HCT116 (cell line): Measurements from ENCODE around the gene NR5A2. TPM values are rescaled to one million over a fixed set of nuclear protein-coding genes. Genes with fewer than 3 reads are reported as not detected.

Source experiments
- ATAC-seq: fragments of 200-7000 bp; cut with Tn5 transposase; 2 replicates; pipeline ENCODE4 v1.9.1; 2020; ENCODE audit warnings: mild to moderate bottlenecking, moderate library complexity
- BruUV-seq: library from RNA; stranded (reverse); fragments of 400-500 nt; replicated peaks from 2 replicates; lab custom pipeline; 2021; lab: Mats Ljungman, UMichigan
- CTCF ChIA-PET: fragments of 300-600 bp; sonication (Branson Sonifier 250); formaldehyde crosslinking; loops from one replicate; lab custom pipeline; 2021; ENCODE audit warnings: antibody characterized with exemption; lab: Charles Lee
- POLR2A ChIA-PET: fragments of 300-600, 350-600 bp; sonication (Branson Sonifier 250); formaldehyde crosslinking; loops from one replicate; lab custom pipeline; 2021; ENCODE audit warnings: antibody characterized with exemption; lab: Charles Lee
- RAD21 ChIA-PET, 2 experiments: fragments of 300-600 bp; sonication (Branson Sonifier 250); formaldehyde crosslinking; loops; one replicate each; lab custom pipeline; 2023; ENCODE audit warnings: low total read pairs in 2 of 2; ENCODE audit not compliant: uncharacterized antibody in 2 of 2, unreplicated experiment in 2 of 2, low non-redundant PET in 1 of 2; lab: Charles Lee
- DNase-seq: peaks from one replicate; pipeline ENCODE4 v3.0.0-alpha.2; 2010; ENCODE audit warnings: low read depth, low spot score
- H2AFZ ChIP-seq: fragments of 200-600 bp; shearing (Covaris generic), sonication (generic); 2 replicates; pipeline ENCODE4 v1.6.1; 2017; ENCODE audit warnings: low read depth, mixed run types, mixed read lengths, antibody characterized with exemption, low read length; ENCODE audit not compliant: poor library complexity, severe bottlenecking
- H3K27ac ChIP-seq: 2 replicates; pipeline ENCODE4 v1.5.1; 2012; ENCODE audit warnings: low read depth, low read length
- H3K27me3 ChIP-seq: fragments of 200-600 bp; sonication (generic); 2 replicates; pipeline ENCODE4 v1.6.1; 2016; ENCODE audit warnings: mixed run types, low read length, mixed read lengths; ENCODE audit not compliant: insufficient read depth
- H3K36me3 ChIP-seq, 2 experiments: fragments of 200-500 bp in 1 of 2; fragments of 200-600 bp in 1 of 2; sonication (Bioruptor generic) in 1 of 2; sonication (generic) in 1 of 2; 2 replicates each; pipeline versions ENCODE4 v1.5.1 to v1.6.1; 2014 to 2016; ENCODE audit warnings: low read length in 2 of 2, inconsistent platforms in 1 of 2, mixed read lengths in 1 of 2, mixed run types in 1 of 2; ENCODE audit not compliant: insufficient read depth in 2 of 2, control insufficient read depth in 1 of 2
- H3K4me1 ChIP-seq, 2 experiments: fragments of 200-600 bp in 1 of 2; sonication (generic) in 1 of 2; 2 replicates each; pipeline versions ENCODE4 v1.5.1 to v1.6.1; 2012 to 2017; ENCODE audit warnings: low read length in 2 of 2, inconsistent platforms in 1 of 2, mild to moderate bottlenecking in 1 of 2, mixed read lengths in 1 of 2, mixed run types in 1 of 2, moderate library complexity in 1 of 2; ENCODE audit not compliant: insufficient read depth in 2 of 2, control insufficient read depth in 1 of 2
- H3K4me2 ChIP-seq: fragments of 200-600 bp; sonication (generic); 2 replicates; pipeline ENCODE4 v1.6.1; 2017; ENCODE audit warnings: mixed run types, low read length, mixed read lengths
- H3K4me3 ChIP-seq, 2 experiments: fragments of 200-600 bp in 1 of 2; sonication (generic) in 1 of 2; replicated peaks in 1 of 2; 2 replicates each; pipeline ENCODE4 v1.5.1; 2011 to 2016; ENCODE audit warnings: low read length in 2 of 2, control low read depth in 1 of 2, low read depth in 1 of 2, mild to moderate bottlenecking in 1 of 2, mixed read lengths in 1 of 2, mixed run types in 1 of 2
- H3K79me2 ChIP-seq: fragments of 200-600 bp; sonication (generic); 2 replicates; pipeline ENCODE4 v1.6.1; 2017; ENCODE audit warnings: mild to moderate bottlenecking, mixed run types, low read length, moderate library complexity, mixed read lengths; ENCODE audit not compliant: insufficient read depth
- H3K9ac ChIP-seq: fragments of 200-600 bp; sonication (generic); 2 replicates; pipeline ENCODE4 v1.6.1; 2016; ENCODE audit warnings: low read length, mixed read lengths
- H3K9me2 ChIP-seq: fragments of 200-600 bp; sonication (generic), shearing (Covaris generic); 2 replicates; pipeline ENCODE4 v1.6.1; 2017; ENCODE audit warnings: mixed run types, mild to moderate bottlenecking, moderate library complexity; ENCODE audit not compliant: insufficient read depth
- H3K9me3 ChIP-seq, 2 experiments: fragments of 200-500 bp in 1 of 2; fragments of 200-600 bp in 1 of 2; sonication (Bioruptor generic) in 1 of 2; sonication (generic) in 1 of 2; 2 replicates each; pipeline ENCODE4 v1.6.1; 2014 to 2017; ENCODE audit warnings: low read length in 2 of 2, mixed read lengths in 2 of 2, inconsistent platforms in 1 of 2, low read depth in 1 of 2, mild to moderate bottlenecking in 1 of 2, mixed run types in 1 of 2, moderate library complexity in 1 of 2; ENCODE audit not compliant: control insufficient read depth in 1 of 2, insufficient read depth in 1 of 2
- H4K20me1 ChIP-seq: fragments of 200-600 bp; sonication (generic), shearing (Covaris generic); 2 replicates; pipeline ENCODE4 v1.6.1; 2017; ENCODE audit warnings: mixed run types, mild to moderate bottlenecking, moderate library complexity; ENCODE audit not compliant: insufficient read depth
- CBX3 ChIP-seq: IDR thresholded peaks from 2 replicates; pipeline ENCODE4 v1.6.1; 2012; ENCODE audit warnings: low read depth
- ELF1 ChIP-seq: IDR thresholded peaks from 2 replicates; pipeline ENCODE4 v1.6.1; 2012; ENCODE audit warnings: low read depth, borderline replicate concordance
- EZH2 ChIP-seq: fragments of 200-600 bp; sonication (generic); IDR thresholded peaks from 2 replicates; pipeline ENCODE4 v1.6.1; 2017; ENCODE audit warnings: antibody characterized with exemption, mixed run types
- EZH2phosphoT487 ChIP-seq: fragments of 200-600 bp; IDR thresholded peaks from 2 replicates; pipeline ENCODE4 v1.6.1; 2018; ENCODE audit warnings: antibody characterized with exemption, borderline replicate concordance
- FOSL1 ChIP-seq: IDR thresholded peaks from 2 replicates; pipeline ENCODE4 v1.6.1; 2012; ENCODE audit warnings: low read depth
- POLR2A ChIP-seq: IDR thresholded peaks from 2 replicates; pipeline ENCODE4 v1.7.0; 2011; ENCODE audit warnings: borderline replicate concordance; ENCODE audit not compliant: insufficient read depth, insufficient read length; ENCODE audit errors: extremely low read depth
- POLR2AphosphoS5 ChIP-seq: IDR thresholded peaks from 2 replicates; pipeline ENCODE4 v1.6.1; 2011; ENCODE audit warnings: mild to moderate bottlenecking, low read depth, low read length, moderate library complexity
- SRF ChIP-seq: IDR thresholded peaks from 2 replicates; pipeline ENCODE4 v1.6.1; 2012; ENCODE audit warnings: low read depth
- TCF7L2 ChIP-seq: IDR thresholded peaks from 2 replicates; pipeline ENCODE4 v1.7.0; 2011; ENCODE audit warnings: borderline replicate concordance, inconsistent platforms; ENCODE audit not compliant: insufficient read depth, insufficient read length; ENCODE audit errors: extremely low read depth
- YY1 ChIP-seq: IDR thresholded peaks from 2 replicates; pipeline ENCODE4 v1.6.1; 2011; ENCODE audit warnings: low read length, low read depth, moderate library complexity, mild to moderate bottlenecking; ENCODE audit not compliant: insufficient replicate concordance; ENCODE audit errors: extremely low read depth
- ZFX ChIP-seq: fragments of 450-650 bp; IDR thresholded peaks from 2 replicates; pipeline ENCODE4 v1.6.1; 2017
- ZNF274 ChIP-seq: fragments of 200-500 bp; sonication (Bioruptor generic); IDR thresholded peaks from 2 replicates; pipeline ENCODE4 v1.6.1; 2014; ENCODE audit warnings: mild to moderate bottlenecking, low read depth, low read length, inconsistent platforms
- intact Hi-C: fragments of 100-400 bp; cut with micrococcal nuclease; formaldehyde crosslinking; loops from 2 replicates; pipeline ENCODE4 v1.10.0; 2022
- total RNA-seq: library from RNA; stranded (reverse); gene quantifications from one replicate; pipeline ENCODE4 v1.2.1, GENCODE V29; 2021; ENCODE audit not compliant: unreplicated experiment
- TF ChIP-seq, protein P1 (sequence below), 3 experiments: fragments of 200-600 bp in 1 of 3; sonication (generic) in 1 of 3; IDR thresholded peaks in 2 of 3; conservative IDR thresholded peaks in 1 of 3; 2 replicates each; pipeline ENCODE4 v1.5.1; 2012 to 2017; ENCODE audit warnings: low read depth in 2 of 3, low read length in 2 of 3, antibody characterized with exemption in 1 of 3, borderline replicate concordance in 1 of 3, control low read depth in 1 of 3, mild to moderate bottlenecking in 1 of 3, mixed read lengths in 1 of 3, mixed run types in 1 of 3, moderate library complexity in 1 of 3; ENCODE audit not compliant: insufficient read depth in 1 of 3
- TF ChIP-seq, protein P2 (sequence below): IDR thresholded peaks from 2 replicates; pipeline ENCODE4 v1.6.1; 2012; ENCODE audit warnings: low read depth
- TF ChIP-seq, protein P3 (sequence below): IDR thresholded peaks from 2 replicates; pipeline ENCODE4 v1.6.1; 2011; ENCODE audit warnings: mild to moderate bottlenecking, low read length, moderate library complexity; ENCODE audit not compliant: insufficient replicate concordance; ENCODE audit errors: extremely low read depth
- TF ChIP-seq, protein P4 (sequence below): IDR thresholded peaks from 2 replicates; pipeline ENCODE4 v1.6.1; 2012

NR5A2 gene
- total RNA-seq, 1 experiment from 2014 or later, result 0.91 TPM

DNA sequence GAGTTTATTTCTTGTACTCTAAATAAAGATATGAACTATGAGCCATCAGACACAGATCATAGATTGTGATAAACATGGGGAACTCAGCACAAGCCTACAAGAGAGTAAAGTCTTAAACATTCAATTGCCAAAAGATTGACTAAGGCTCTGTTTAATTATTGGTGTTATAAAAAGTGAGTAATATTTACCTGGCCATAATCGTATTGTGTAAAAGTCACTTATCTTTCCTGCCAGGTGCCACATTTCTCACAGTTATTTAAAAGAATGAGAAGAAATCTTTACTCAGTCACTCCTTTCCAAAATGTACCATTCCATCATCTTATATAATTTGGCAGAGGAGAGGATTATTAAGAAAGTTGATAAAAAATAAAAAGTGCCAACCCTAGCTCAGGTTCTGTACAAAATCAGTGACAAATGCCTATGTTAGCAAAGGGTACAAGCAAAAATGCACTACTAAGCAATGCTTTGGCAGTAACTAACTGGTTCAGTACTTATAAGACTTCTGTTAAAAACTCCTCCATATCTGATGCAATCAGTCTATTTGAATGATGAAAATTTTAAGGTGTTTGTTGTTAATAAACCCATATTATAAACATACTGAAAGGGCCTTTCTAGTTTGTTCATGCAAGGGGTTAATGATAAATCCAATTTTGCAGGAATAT is 5.8 kb upstream of the NR5A2 start:
- no peaks in the 10 kb centered on the region for H3K36me3 ChIP-seq
- intact Hi-C loops, result no loop called here
- H3K9me3 ChIP-seq, result no peaks in the 10 kb centered on the region
- no peaks in the 10 kb centered on the region for H3K27me3 ChIP-seq
- H3K9me2 ChIP-seq, result no peaks in the 10 kb centered on the region
- no peak for ATAC-seq
- no peak overlapping the region for H3K27ac ChIP-seq
- POLR2A ChIA-PET, result no interaction called here
- DNase-seq, result no peak
- H4K20me1 ChIP-seq, result no peaks in the 10 kb centered on the region
- no peak overlapping the region for H3K9ac ChIP-seq
- no peak overlapping the region for H3K4me3 ChIP-seq
- no peaks in the 10 kb centered on the region for H3K4me1 ChIP-seq
- H3K79me2 ChIP-seq, result no peaks in the 10 kb centered on the region
- RAD21 ChIA-PET, result no interaction called here
- CTCF ChIA-PET, result no interaction called here
- TF ChIP-seq POLR2AphosphoS5 (no peak), ZNF274 (no peak), EZH2phosphoT487 (no peak), ELF1 (no peak), SRF (no peak), EZH2 (no peak), FOSL1 (no peak), CBX3 (no peak), ZFX (no peak), POLR2A (no peak), YY1 (no peak), TCF7L2 (no peak)
- TF ChIP-seq, protein P1, sequence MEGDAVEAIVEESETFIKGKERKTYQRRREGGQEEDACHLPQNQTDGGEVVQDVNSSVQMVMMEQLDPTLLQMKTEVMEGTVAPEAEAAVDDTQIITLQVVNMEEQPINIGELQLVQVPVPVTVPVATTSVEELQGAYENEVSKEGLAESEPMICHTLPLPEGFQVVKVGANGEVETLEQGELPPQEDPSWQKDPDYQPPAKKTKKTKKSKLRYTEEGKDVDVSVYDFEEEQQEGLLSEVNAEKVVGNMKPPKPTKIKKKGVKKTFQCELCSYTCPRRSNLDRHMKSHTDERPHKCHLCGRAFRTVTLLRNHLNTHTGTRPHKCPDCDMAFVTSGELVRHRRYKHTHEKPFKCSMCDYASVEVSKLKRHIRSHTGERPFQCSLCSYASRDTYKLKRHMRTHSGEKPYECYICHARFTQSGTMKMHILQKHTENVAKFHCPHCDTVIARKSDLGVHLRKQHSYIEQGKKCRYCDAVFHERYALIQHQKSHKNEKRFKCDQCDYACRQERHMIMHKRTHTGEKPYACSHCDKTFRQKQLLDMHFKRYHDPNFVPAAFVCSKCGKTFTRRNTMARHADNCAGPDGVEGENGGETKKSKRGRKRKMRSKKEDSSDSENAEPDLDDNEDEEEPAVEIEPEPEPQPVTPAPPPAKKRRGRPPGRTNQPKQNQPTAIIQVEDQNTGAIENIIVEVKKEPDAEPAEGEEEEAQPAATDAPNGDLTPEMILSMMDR (IDR thresholded peaks at IDR 0.05 in 2 of 3, conservative IDR thresholded peaks at IDR 0.05 in 1 of 3; ENCODE audit: borderline replicate concordance in 1 of 3, insufficient read depth in 1 of 3, low read depth in 2 of 3, low read length in 2 of 3), result no peak
- TF ChIP-seq, protein P2, sequence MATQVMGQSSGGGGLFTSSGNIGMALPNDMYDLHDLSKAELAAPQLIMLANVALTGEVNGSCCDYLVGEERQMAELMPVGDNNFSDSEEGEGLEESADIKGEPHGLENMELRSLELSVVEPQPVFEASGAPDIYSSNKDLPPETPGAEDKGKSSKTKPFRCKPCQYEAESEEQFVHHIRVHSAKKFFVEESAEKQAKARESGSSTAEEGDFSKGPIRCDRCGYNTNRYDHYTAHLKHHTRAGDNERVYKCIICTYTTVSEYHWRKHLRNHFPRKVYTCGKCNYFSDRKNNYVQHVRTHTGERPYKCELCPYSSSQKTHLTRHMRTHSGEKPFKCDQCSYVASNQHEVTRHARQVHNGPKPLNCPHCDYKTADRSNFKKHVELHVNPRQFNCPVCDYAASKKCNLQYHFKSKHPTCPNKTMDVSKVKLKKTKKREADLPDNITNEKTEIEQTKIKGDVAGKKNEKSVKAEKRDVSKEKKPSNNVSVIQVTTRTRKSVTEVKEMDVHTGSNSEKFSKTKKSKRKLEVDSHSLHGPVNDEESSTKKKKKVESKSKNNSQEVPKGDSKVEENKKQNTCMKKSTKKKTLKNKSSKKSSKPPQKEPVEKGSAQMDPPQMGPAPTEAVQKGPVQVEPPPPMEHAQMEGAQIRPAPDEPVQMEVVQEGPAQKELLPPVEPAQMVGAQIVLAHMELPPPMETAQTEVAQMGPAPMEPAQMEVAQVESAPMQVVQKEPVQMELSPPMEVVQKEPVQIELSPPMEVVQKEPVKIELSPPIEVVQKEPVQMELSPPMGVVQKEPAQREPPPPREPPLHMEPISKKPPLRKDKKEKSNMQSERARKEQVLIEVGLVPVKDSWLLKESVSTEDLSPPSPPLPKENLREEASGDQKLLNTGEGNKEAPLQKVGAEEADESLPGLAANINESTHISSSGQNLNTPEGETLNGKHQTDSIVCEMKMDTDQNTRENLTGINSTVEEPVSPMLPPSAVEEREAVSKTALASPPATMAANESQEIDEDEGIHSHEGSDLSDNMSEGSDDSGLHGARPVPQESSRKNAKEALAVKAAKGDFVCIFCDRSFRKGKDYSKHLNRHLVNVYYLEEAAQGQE, result no peak
- TF ChIP-seq, protein P3, sequence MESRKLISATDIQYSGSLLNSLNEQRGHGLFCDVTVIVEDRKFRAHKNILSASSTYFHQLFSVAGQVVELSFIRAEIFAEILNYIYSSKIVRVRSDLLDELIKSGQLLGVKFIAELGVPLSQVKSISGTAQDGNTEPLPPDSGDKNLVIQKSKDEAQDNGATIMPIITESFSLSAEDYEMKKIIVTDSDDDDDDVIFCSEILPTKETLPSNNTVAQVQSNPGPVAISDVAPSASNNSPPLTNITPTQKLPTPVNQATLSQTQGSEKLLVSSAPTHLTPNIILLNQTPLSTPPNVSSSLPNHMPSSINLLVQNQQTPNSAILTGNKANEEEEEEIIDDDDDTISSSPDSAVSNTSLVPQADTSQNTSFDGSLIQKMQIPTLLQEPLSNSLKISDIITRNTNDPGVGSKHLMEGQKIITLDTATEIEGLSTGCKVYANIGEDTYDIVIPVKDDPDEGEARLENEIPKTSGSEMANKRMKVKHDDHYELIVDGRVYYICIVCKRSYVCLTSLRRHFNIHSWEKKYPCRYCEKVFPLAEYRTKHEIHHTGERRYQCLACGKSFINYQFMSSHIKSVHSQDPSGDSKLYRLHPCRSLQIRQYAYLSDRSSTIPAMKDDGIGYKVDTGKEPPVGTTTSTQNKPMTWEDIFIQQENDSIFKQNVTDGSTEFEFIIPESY, result no peak
- TF ChIP-seq, protein P4, sequence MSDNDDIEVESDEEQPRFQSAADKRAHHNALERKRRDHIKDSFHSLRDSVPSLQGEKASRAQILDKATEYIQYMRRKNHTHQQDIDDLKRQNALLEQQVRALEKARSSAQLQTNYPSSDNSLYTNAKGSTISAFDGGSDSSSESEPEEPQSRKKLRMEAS, result no peak
- no TSS peak for BruUV-seq
- no peak overlapping the region for H2AFZ ChIP-seq
- no peak overlapping the region for H3K4me2 ChIP-seq
